Liver (tissue), 9 donors: ENCODE data around the gene LOXHD1. TPM values are rescaled to one million over a fixed set of nuclear protein-coding genes. Genes with fewer than 3 reads are reported as not detected.

Experiments used
- DNase-seq: peaks from one replicate; pipeline ENCODE4 v3.0.0-alpha.2; 2017; ENCODE audit warnings: low spot score
- H3K27ac ChIP-seq, 2 donors: one replicate each; pipeline ENCODE4 v1.7.0; 2013; ENCODE audit warnings: inconsistent platforms in 2 of 2, low read length in 2 of 2, control low read depth in 1 of 2, low read depth in 1 of 2, mild to moderate bottlenecking in 1 of 2
- H3K27me3 ChIP-seq, 4 donors: one replicate each; pipeline versions ENCODE4 v1.6.1 to v1.7.0; 2013; ENCODE audit warnings: low read length in 3 of 4, inconsistent platforms in 1 of 4, mild to moderate bottlenecking in 1 of 4, moderate library complexity in 1 of 4; ENCODE audit not compliant: control insufficient read depth in 4 of 4, insufficient read depth in 4 of 4
- H3K36me3 ChIP-seq, 4 donors: one replicate each; pipeline versions ENCODE4 v1.6.1 to v1.7.0; 2013; ENCODE audit warnings: low read length in 3 of 4, mild to moderate bottlenecking in 3 of 4, low read depth in 1 of 4, moderate library complexity in 1 of 4; ENCODE audit not compliant: control insufficient read depth in 4 of 4, insufficient read depth in 3 of 4
- H3K4me1 ChIP-seq, 4 donors: one replicate each; pipeline versions ENCODE4 v1.6.1 to v1.7.0; 2013; ENCODE audit warnings: low read length in 3 of 4, mild to moderate bottlenecking in 3 of 4, moderate library complexity in 1 of 4; ENCODE audit not compliant: control insufficient read depth in 4 of 4, insufficient read depth in 4 of 4
- H3K4me3 ChIP-seq, 3 donors: one replicate each; pipeline versions ENCODE4 v1.6.1 to v1.7.0; 2013; ENCODE audit warnings: low read length in 3 of 3, control low read depth in 1 of 3, low read depth in 1 of 3, mild to moderate bottlenecking in 1 of 3
- H3K9ac ChIP-seq, 2 donors: one replicate each; pipeline ENCODE4 v1.7.0; 2013; ENCODE audit warnings: low read length in 2 of 2, mild to moderate bottlenecking in 2 of 2, moderate library complexity in 2 of 2, control low read depth in 1 of 2, low read depth in 1 of 2
- H3K9me3 ChIP-seq, 4 donors: one replicate each; pipeline versions ENCODE4 v1.6.1 to v1.7.0; 2013; ENCODE audit warnings: low read length in 3 of 4; ENCODE audit not compliant: control insufficient read depth in 4 of 4
- ATF3 ChIP-seq: IDR thresholded peaks from 2 replicates; pipeline ENCODE4 v1.6.1; 2016; ENCODE audit warnings: antibody characterized with exemption
- CTCF ChIP-seq: fragments of 150-350 bp; IDR thresholded peaks from 2 replicates; pipeline ENCODE4 v1.5.1; 2017; ENCODE audit warnings: improper control_type of control experiment, low read depth, low read length; ENCODE audit not compliant: missing input control
- EGR1 ChIP-seq, 2 donors: IDR thresholded peaks; 2 replicates each; pipeline ENCODE4 v1.6.1; 2016 to 2018; ENCODE audit warnings: antibody characterized with exemption in 2 of 2, low read depth in 2 of 2
- FOXA1 ChIP-seq: IDR thresholded peaks from 2 replicates; pipeline ENCODE4 v1.6.1; 2016; ENCODE audit warnings: antibody characterized with exemption
- FOXA2 ChIP-seq: IDR thresholded peaks from 2 replicates; pipeline ENCODE4 v1.6.1; 2016; ENCODE audit warnings: antibody characterized with exemption
- HNF4A ChIP-seq, 2 donors: conservative IDR thresholded peaks; 2 replicates each; pipeline ENCODE4 v1.6.1; 2016; ENCODE audit warnings: antibody characterized with exemption in 2 of 2, mild to moderate bottlenecking in 2 of 2
- HNF4G ChIP-seq: IDR thresholded peaks from 2 replicates; pipeline ENCODE4 v1.6.1; 2016; ENCODE audit warnings: antibody characterized with exemption
- JUND ChIP-seq, 2 donors: IDR thresholded peaks; 2 replicates each; pipeline ENCODE4 v1.6.1; 2016; ENCODE audit warnings: antibody characterized with exemption in 2 of 2
- NR2F2 ChIP-seq: IDR thresholded peaks from 2 replicates; pipeline ENCODE4 v1.6.1; 2016; ENCODE audit warnings: antibody characterized with exemption
- RAD21 ChIP-seq, 2 donors: IDR thresholded peaks; 2 replicates each; pipeline ENCODE4 v1.6.1; 2016; ENCODE audit warnings: antibody characterized with exemption in 2 of 2, mild to moderate bottlenecking in 2 of 2
- REST ChIP-seq: IDR thresholded peaks from 2 replicates; pipeline ENCODE4 v1.6.1; 2016; ENCODE audit warnings: antibody characterized with exemption, mild to moderate bottlenecking
- RXRA ChIP-seq, 2 donors: IDR thresholded peaks; 2 replicates each; pipeline ENCODE4 v1.6.1; 2017 to 2018; ENCODE audit warnings: antibody characterized with exemption in 2 of 2, mild to moderate bottlenecking in 1 of 2
- SP1 ChIP-seq: IDR thresholded peaks from 2 replicates; pipeline ENCODE4 v1.6.1; 2018; ENCODE audit warnings: antibody characterized with exemption, mild to moderate bottlenecking
- TAF1 ChIP-seq: conservative IDR thresholded peaks from 2 replicates; pipeline ENCODE4 v1.6.1; 2016; ENCODE audit warnings: antibody characterized with exemption, mild to moderate bottlenecking
- ZBTB33 ChIP-seq: IDR thresholded peaks from 2 replicates; pipeline ENCODE4 v1.6.1; 2016; ENCODE audit warnings: antibody characterized with exemption
- WGBS: extraction: QIAGEN DNeasy Blood & Tissue Kit; methylation state at CpG from one replicate; pipeline ENCODE4 v1.1.7; 2013; 5-methylcytosine and 5-hydroxymethylcytosine counted together
- polyA plus RNA-seq, 2 donors: library from polyadenylated mRNA; stranded (reverse) in 1 of 2; unstranded in 1 of 2; fragments of 200-250 nt in 1 of 2; fragments of >200 nt in 1 of 2; fragmentation: Nextera tagmentation in 1 of 2; extraction: Ambion mirVana in 1 of 2; gene quantifications; one replicate each; pipeline versions ENCODE4 v1.2.1 to v1.2.3, GENCODE V29; 2013 to 2015
- total RNA-seq, 2 donors: library from RNA; depleted of rRNA; stranded (reverse); fragments of >200 nt; gene quantifications; one replicate each; pipeline ENCODE4 v1.2.3, GENCODE V29; 2014
- donor health status: healthy.
- donor health status: healthy.
- donor health status: healthy.
- donor health status: healthy.
- donor health status: healthy.

Gene LOXHD1
- total and polyA plus RNA-seq, 4 donors: 0.09 to 0.25 TPM; not detected in 2

- Histone ChIP-seq H3K4me3 (no peak overlapping the region), H3K27me3 (no peaks in the 10 kb centered on the region), H3K9me3 (peaks cover 3 to 18% (median 5%) of the 10 kb centered on the region in 4 donors), H3K9ac (no peak overlapping the region), H3K4me1 (no peaks in the 10 kb centered on the region), H3K27ac (no peak overlapping the region), H3K36me3 (no peaks in the 10 kb centered on the region)
- TF ChIP-seq HNF4A (conservative IDR thresholded peaks at IDR 0.05): no peak
- no peak for TF ChIP-seq FOXA2
- no peak for TF ChIP-seq NR2F2
- TF ChIP-seq HNF4G: no peak
- no peak for TF ChIP-seq FOXA1
- TF ChIP-seq REST: no peak
- TF ChIP-seq CTCF: no peak
- no peak for TF ChIP-seq RXRA (IDR thresholded peaks at IDR 0.05)
- no peak for TF ChIP-seq TAF1
- TF ChIP-seq JUND (IDR thresholded peaks at IDR 0.05): no peak
- no peak for TF ChIP-seq SP1
- no peak for TF ChIP-seq ATF3
- TF ChIP-seq RAD21 (IDR thresholded peaks at IDR 0.05): no peak
- no peak for TF ChIP-seq EGR1 (IDR thresholded peaks at IDR 0.05; ENCODE audit: low read depth in 2 of 2)
- no peak for DNase-seq
Measured at GRCh38 chr18:46581648-46582047, 75.4 kb downstream of the LOXHD1 start.

GRCh38 chr18:46578987-46579386, 78.0 kb downstream of the LOXHD1 start:
- no peak overlapping the region for H3K4me3 ChIP-seq
- peaks cover 3 to 18% (median 5%) of the 10 kb centered on the region in 4 donors for H3K9me3 ChIP-seq
- no peak overlapping the region for H3K9ac ChIP-seq
- H3K4me1 ChIP-seq: no peaks in the 10 kb centered on the region
- H3K27ac ChIP-seq: no peak overlapping the region
- no peaks in the 10 kb centered on the region for H3K27me3 ChIP-seq
- H3K36me3 ChIP-seq: no peaks in the 10 kb centered on the region
- WGBS: 94% methylated on average over 2 of the region's 2 CpGs
- DNase-seq: no peak
- TF ChIP-seq FOXA2 (no peak), RAD21 (IDR thresholded peaks at IDR 0.05) (no peak), SP1 (no peak), ZBTB33 (no peak), FOXA1 (no peak)
